HAP-1 (cell line): ENCODE data around the gene ABCC12.

Experiments used
- DNase-seq, 2 experiments: peaks; one replicate each; pipeline ENCODE4 v3.0.0-alpha.2; 2016 to 2020; ENCODE audit warnings: low spot score in 2 of 2
- H3K27me3 ChIP-seq: fragments of 250-450 bp; sonication (Bioruptor Pico); 2 replicates; pipeline ENCODE4 v1.5.1; 2020; ENCODE audit warnings: low read depth, mild to moderate bottlenecking, moderate library complexity
- H3K36me3 ChIP-seq: fragments of 250-450 bp; sonication (Bioruptor Pico); replicated peaks from 2 replicates; pipeline ENCODE4 v1.5.1; 2020; ENCODE audit warnings: mild to moderate bottlenecking
- H3K4me1 ChIP-seq: fragments of 250-450 bp; sonication (Bioruptor Pico); 2 replicates; pipeline ENCODE4 v1.5.1; 2020; ENCODE audit warnings: mild to moderate bottlenecking
- H3K4me3 ChIP-seq: fragments of 250-450 bp; sonication (Bioruptor Pico); 2 replicates; pipeline ENCODE4 v1.5.1; 2020; ENCODE audit warnings: mild to moderate bottlenecking, moderate library complexity
- H3K9me3 ChIP-seq: fragments of 250-450 bp; sonication (Bioruptor Pico); 2 replicates; pipeline ENCODE4 v1.5.1; 2020; ENCODE audit warnings: mild to moderate bottlenecking, moderate library complexity
- in situ Hi-C: fragments of 300-500 bp; cut with MboI; formaldehyde crosslinking; loops from 3 replicates; pipeline ENCODE4 v1.14.3; 2020; ENCODE audit warnings: low sequenced_read_pairs, inconsistent platforms, mixed read lengths

Gene ABCC12

GRCh38 chr16:48133455-48134211 lies 22.2 kb downstream of the ABCC12 start:
- no peak for DNase-seq
- no peaks in the 10 kb centered on the region for H3K4me1 ChIP-seq
- no peaks in the 10 kb centered on the region for H3K27me3 ChIP-seq
- no peaks in the 10 kb centered on the region for H3K36me3 ChIP-seq
- H3K4me3 ChIP-seq, result no peak overlapping the region
- no peaks in the 10 kb centered on the region for H3K9me3 ChIP-seq
- in situ Hi-C loops, result no loop called here

- H3K4me1 ChIP-seq, result no peaks in the 10 kb centered on the region
- DNase-seq, result no peak
- no peaks in the 10 kb centered on the region for H3K36me3 ChIP-seq
- in situ Hi-C loops, result no loop called here
- H3K9me3 ChIP-seq, result no peaks in the 10 kb centered on the region
- no peaks in the 10 kb centered on the region for H3K27me3 ChIP-seq
- no peak overlapping the region for H3K4me3 ChIP-seq
Observed at GRCh38 chr16:48132696-48133095, 23.1 kb downstream of the ABCC12 start.

- Histone ChIP-seq H3K36me3 (no peaks in the 10 kb centered on the region), H3K27me3 (no peaks in the 10 kb centered on the region), H3K4me3 (no peak overlapping the region), H3K4me1 (no peaks in the 10 kb centered on the region), H3K9me3 (no peaks in the 10 kb centered on the region)
- in situ Hi-C loops, result no loop called here
- DNase-seq, result no peak
Observed at GRCh38 chr16:48131201-48131935, 24.4 kb downstream of the ABCC12 start.

GRCh38 chr16:48129926-48130325 lies 25.9 kb downstream of the ABCC12 start:
- Histone ChIP-seq H3K27me3 (no peaks in the 10 kb centered on the region), H3K4me1 (no peaks in the 10 kb centered on the region), H3K36me3 (no peaks in the 10 kb centered on the region), H3K9me3 (no peaks in the 10 kb centered on the region), H3K4me3 (no peak overlapping the region)
- in situ Hi-C loops, result no loop called here
- no peak for DNase-seq

- no peak overlapping the region for H3K4me3 ChIP-seq
- H3K36me3 ChIP-seq, result no peaks in the 10 kb centered on the region
- DNase-seq, result no peak
- no peaks in the 10 kb centered on the region for H3K9me3 ChIP-seq
- H3K4me1 ChIP-seq, result no peaks in the 10 kb centered on the region
- in situ Hi-C loops, result no loop called here
- no peaks in the 10 kb centered on the region for H3K27me3 ChIP-seq
Observed at GRCh38 chr16:48128769-48129168, 27.0 kb downstream of the ABCC12 start.

- Histone ChIP-seq H3K4me3 (no peak overlapping the region), H3K4me1 (no peaks in the 10 kb centered on the region), H3K36me3 (no peaks in the 10 kb centered on the region), H3K9me3 (no peaks in the 10 kb centered on the region), H3K27me3 (no peaks in the 10 kb centered on the region)
- in situ Hi-C loops, result no loop called here
- no peak for DNase-seq
Observed at GRCh38 chr16:48126801-48127644, 28.8 kb downstream of the ABCC12 start.

- H3K4me1 ChIP-seq, result no peaks in the 10 kb centered on the region
- H3K27me3 ChIP-seq, result no peaks in the 10 kb centered on the region
- in situ Hi-C loops, result no loop called here
- no peak for DNase-seq
- H3K9me3 ChIP-seq, result no peaks in the 10 kb centered on the region
- H3K36me3 ChIP-seq, result no peaks in the 10 kb centered on the region
- H3K4me3 ChIP-seq, result no peak overlapping the region
Observed at GRCh38 chr16:48125888-48126287, 29.9 kb downstream of the ABCC12 start.

GRCh38 chr16:48124266-48124665 lies 31.5 kb downstream of the ABCC12 start:
- Histone ChIP-seq H3K4me3 (no peak overlapping the region), H3K27me3 (no peaks in the 10 kb centered on the region), H3K9me3 (no peaks in the 10 kb centered on the region), H3K4me1 (no peaks in the 10 kb centered on the region), H3K36me3 (no peaks in the 10 kb centered on the region)
- in situ Hi-C loops, result no loop called here
- DNase-seq, result no peak

- Histone ChIP-seq H3K27me3 (no peaks in the 10 kb centered on the region), H3K36me3 (no peaks in the 10 kb centered on the region), H3K9me3 (no peaks in the 10 kb centered on the region), H3K4me1 (no peaks in the 10 kb centered on the region), H3K4me3 (no peak overlapping the region)
- no peak for DNase-seq
- in situ Hi-C loops, result no loop called here
Observed at GRCh38 chr16:48123104-48123788, 32.5 kb downstream of the ABCC12 start.

GRCh38 chr16:48121276-48121675 lies 34.5 kb downstream of the ABCC12 start:
- Histone ChIP-seq H3K4me3 (no peak overlapping the region), H3K27me3 (no peaks in the 10 kb centered on the region), H3K36me3 (no peaks in the 10 kb centered on the region), H3K4me1 (no peaks in the 10 kb centered on the region; the same call in 1 of the 2 replicates), H3K9me3 (no peaks in the 10 kb centered on the region)
- no peak for DNase-seq
- in situ Hi-C loops, result no loop called here

GRCh38 chr16:48118841-48119240 lies 37.0 kb downstream of the ABCC12 start:
- Histone ChIP-seq H3K4me1 (no peaks in the 10 kb centered on the region; the same call in 1 of the 2 replicates), H3K9me3 (no peaks in the 10 kb centered on the region), H3K27me3 (no peaks in the 10 kb centered on the region), H3K4me3 (no peak overlapping the region), H3K36me3 (no peaks in the 10 kb centered on the region)
- no peak for DNase-seq
- in situ Hi-C loops, result no loop called here

- H3K36me3 ChIP-seq, result no peaks in the 10 kb centered on the region
- DNase-seq, result peak; percentile 68 to 95
- no peaks in the 10 kb centered on the region for H3K9me3 ChIP-seq
- H3K27me3 ChIP-seq, result no peaks in the 10 kb centered on the region
- no peak overlapping the region for H3K4me3 ChIP-seq
- in situ Hi-C loops, result no loop called here
- H3K4me1 ChIP-seq, result no peaks in the 10 kb centered on the region; the same call in 1 of the 2 replicates
Observed at GRCh38 chr16:48117217-48118105, 38.3 kb downstream of the ABCC12 start.
